Hepatocyte (in vitro differentiated cells): ENCODE results near the gene SHQ1. TPM values are rescaled to one million over a fixed set of nuclear protein-coding genes. Genes with fewer than 3 reads are reported as not detected.
"Not testable (repeated sequence)": the region's sequence is repeated elsewhere in the genome, so short reads cannot be mapped to it uniquely, and the experiment has no call there.

Experiments used
- DNase-seq: peaks from one replicate; pipeline ENCODE4 v3.0.0-alpha.2; 2016; ENCODE audit warnings: low spot score
- H2AFZ ChIP-seq: fragments of 200-600 bp; sonication (generic); 2 replicates; pipeline ENCODE4 v1.6.0; 2016; ENCODE audit warnings: antibody characterized with exemption, mild to moderate bottlenecking
- H3K27ac ChIP-seq: fragments of 200-600 bp; sonication (generic); 2 replicates; pipeline ENCODE4 v1.5.1; 2016; ENCODE audit warnings: mild to moderate bottlenecking
- H3K27me3 ChIP-seq: fragments of 200-600 bp; sonication (generic); 2 replicates; pipeline ENCODE4 v1.6.1; 2016
- H3K36me3 ChIP-seq: fragments of 200-600 bp; sonication (generic); replicated peaks from 2 replicates; pipeline ENCODE4 v1.5.1; 2016; ENCODE audit warnings: low read depth; ENCODE audit not compliant: insufficient read depth
- H3K4me1 ChIP-seq: fragments of 200-600 bp; sonication (generic); 2 replicates; pipeline ENCODE4 v1.5.1; 2016; ENCODE audit warnings: mild to moderate bottlenecking, moderate library complexity; ENCODE audit not compliant: insufficient read depth
- H3K4me2 ChIP-seq: fragments of 200-600 bp; sonication (generic); 2 replicates; pipeline ENCODE4 v1.6.0; 2016
- H3K4me3 ChIP-seq: fragments of 200-600 bp; sonication (generic); 2 replicates; pipeline ENCODE4 v1.5.1; 2016; ENCODE audit warnings: mild to moderate bottlenecking
- H3K79me2 ChIP-seq: fragments of 200-600 bp; sonication (generic); 2 replicates; pipeline ENCODE4 v1.6.0; 2017; ENCODE audit warnings: mild to moderate bottlenecking
- H3K9me2 ChIP-seq: fragments of 200-600 bp; sonication (generic); replicated peaks from 2 replicates; pipeline ENCODE4 v1.6.0; 2017; ENCODE audit warnings: mild to moderate bottlenecking; ENCODE audit not compliant: insufficient read depth
- H3K9me3 ChIP-seq: fragments of 200-600 bp; sonication (generic); 2 replicates; pipeline ENCODE4 v1.5.1; 2016; ENCODE audit warnings: low read depth, mild to moderate bottlenecking
- H4K20me1 ChIP-seq: fragments of 200-600 bp; sonication (generic); 2 replicates; pipeline ENCODE4 v1.6.0; 2016; ENCODE audit warnings: mild to moderate bottlenecking; ENCODE audit not compliant: insufficient read depth, poor library complexity, severe bottlenecking
- EZH2 ChIP-seq: fragments of 200-600 bp; sonication (generic); IDR thresholded peaks from 2 replicates; pipeline ENCODE4 v1.6.1; 2016; ENCODE audit warnings: antibody characterized with exemption, mild to moderate bottlenecking, borderline replicate concordance
- EZH2phosphoT487 ChIP-seq: fragments of 200-600 bp; sonication (generic); IDR thresholded peaks from one replicate; pipeline ENCODE4 v1.6.1; 2018; ENCODE audit warnings: antibody characterized with exemption, mild to moderate bottlenecking, low read depth, moderate library complexity; ENCODE audit not compliant: unreplicated experiment, severe bottlenecking
- WGBS: methylation state at CpG from one replicate; pipeline ENCODE4 v1.1.6; 2016; ENCODE audit warnings: low lambda C conversion rate; ENCODE audit errors: missing lambda C conversion rate; 5-methylcytosine and 5-hydroxymethylcytosine counted together
- polyA plus RNA-seq: library from polyadenylated mRNA; unstranded; fragments of >200 nt; fragmentation: Nextera tagmentation; extraction: Ambion mirVana; gene quantifications from 2 replicates; pipeline ENCODE4 v1.2.1, GENCODE V29; 2016
- total RNA-seq: library from RNA; depleted of rRNA; stranded (reverse); fragments of >200 nt; gene quantifications from 2 replicates; pipeline ENCODE4 v1.2.3, GENCODE V29; 2014
- TF ChIP-seq, protein P1 (sequence below): fragments of 200-600 bp; sonication (generic); IDR thresholded peaks from 2 replicates; pipeline ENCODE4 v1.5.1; 2016; ENCODE audit warnings: antibody characterized with exemption, mild to moderate bottlenecking; ENCODE audit not compliant: poor library complexity

The SHQ1 gene
- total and polyA plus RNA-seq, 2 experiments from 2014 or later, result 11.1 to 16.8 TPM

DNA sequence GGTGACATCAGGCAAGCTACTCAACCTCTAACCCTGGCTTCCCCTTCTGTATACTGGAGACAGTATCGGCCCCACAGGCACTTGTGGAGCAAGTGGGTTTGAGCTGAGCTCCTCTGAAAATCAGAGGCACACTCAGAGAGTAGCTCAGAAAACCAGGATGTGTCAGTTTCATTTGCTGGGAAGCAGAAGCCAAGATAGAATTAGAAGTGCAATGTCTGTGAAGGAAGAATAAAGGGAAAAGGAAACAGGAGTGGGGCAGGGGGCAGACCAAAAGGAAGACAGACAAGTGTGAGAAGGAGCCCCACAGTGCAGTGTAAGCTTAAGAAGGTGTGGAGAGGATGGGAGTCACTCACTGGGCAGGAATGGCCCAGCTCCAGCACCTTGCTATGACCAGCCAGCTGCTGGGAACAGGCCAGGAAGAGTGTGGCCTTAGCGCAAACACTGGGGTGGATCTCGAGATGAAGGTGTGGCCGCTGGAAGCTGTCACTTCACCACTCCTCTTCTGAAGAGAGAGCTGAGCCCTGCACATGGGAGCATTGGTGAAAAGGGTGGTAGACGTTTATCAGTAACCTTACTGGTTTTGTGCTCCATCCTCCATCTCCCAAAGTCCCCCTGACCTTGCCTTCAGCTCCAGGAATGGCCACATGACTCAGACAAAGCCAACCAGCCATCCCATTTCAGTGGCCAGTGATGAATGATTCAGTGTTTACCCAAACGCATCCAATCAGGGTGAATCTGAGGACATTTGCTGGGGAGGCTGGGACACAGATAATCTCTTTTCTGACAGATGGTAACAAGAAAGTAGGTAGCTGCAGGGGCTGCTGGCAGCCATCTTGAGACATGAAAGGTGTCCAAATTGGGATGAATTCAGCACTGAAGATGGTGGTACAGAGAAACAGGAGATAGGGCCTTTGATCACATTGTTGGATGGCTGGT is 108.4 kb downstream of the SHQ1 start:
- Histone ChIP-seq H3K79me2 (no peaks in the 10 kb centered on the region), H3K4me3 (no peak overlapping the region), H3K4me2 (no peak overlapping the region), H3K9me3 (no peaks in the 10 kb centered on the region), H4K20me1 (no peaks in the 10 kb centered on the region), H3K9me2 (no peaks in the 10 kb centered on the region), H3K27ac (no peak overlapping the region), H3K4me1 (peaks cover 16% of the 10 kb centered on the region), H3K27me3 (peaks cover 2% of the 10 kb centered on the region), H2AFZ (no peak overlapping the region), H3K36me3 (no peaks in the 10 kb centered on the region)
- 85% methylated on average over 6 of the region's 6 CpGs for WGBS
- no peak for DNase-seq
- TF ChIP-seq, protein P1, sequence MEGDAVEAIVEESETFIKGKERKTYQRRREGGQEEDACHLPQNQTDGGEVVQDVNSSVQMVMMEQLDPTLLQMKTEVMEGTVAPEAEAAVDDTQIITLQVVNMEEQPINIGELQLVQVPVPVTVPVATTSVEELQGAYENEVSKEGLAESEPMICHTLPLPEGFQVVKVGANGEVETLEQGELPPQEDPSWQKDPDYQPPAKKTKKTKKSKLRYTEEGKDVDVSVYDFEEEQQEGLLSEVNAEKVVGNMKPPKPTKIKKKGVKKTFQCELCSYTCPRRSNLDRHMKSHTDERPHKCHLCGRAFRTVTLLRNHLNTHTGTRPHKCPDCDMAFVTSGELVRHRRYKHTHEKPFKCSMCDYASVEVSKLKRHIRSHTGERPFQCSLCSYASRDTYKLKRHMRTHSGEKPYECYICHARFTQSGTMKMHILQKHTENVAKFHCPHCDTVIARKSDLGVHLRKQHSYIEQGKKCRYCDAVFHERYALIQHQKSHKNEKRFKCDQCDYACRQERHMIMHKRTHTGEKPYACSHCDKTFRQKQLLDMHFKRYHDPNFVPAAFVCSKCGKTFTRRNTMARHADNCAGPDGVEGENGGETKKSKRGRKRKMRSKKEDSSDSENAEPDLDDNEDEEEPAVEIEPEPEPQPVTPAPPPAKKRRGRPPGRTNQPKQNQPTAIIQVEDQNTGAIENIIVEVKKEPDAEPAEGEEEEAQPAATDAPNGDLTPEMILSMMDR, result no peak
- TF ChIP-seq EZH2phosphoT487, result no peak
- TF ChIP-seq EZH2, result no peak

- H2AFZ ChIP-seq, result peak overlapping the region; percentile 92
- peak; percentile 74 for DNase-seq
- TF ChIP-seq, protein P1, result no peak
- no peak for TF ChIP-seq EZH2phosphoT487
- no peak for TF ChIP-seq EZH2
- H3K27me3 ChIP-seq, result peaks cover 2% of the 10 kb centered on the region
- H3K4me1 ChIP-seq, result peaks cover 7% of the 10 kb centered on the region
- H3K9me2 ChIP-seq, result no peaks in the 10 kb centered on the region
- 15% methylated on average over 50 of the region's 53 CpGs for WGBS
- no peaks in the 10 kb centered on the region for H3K79me2 ChIP-seq
- no peaks in the 10 kb centered on the region for H3K9me3 ChIP-seq
- H3K27ac ChIP-seq, result no peak overlapping the region
- no peaks in the 10 kb centered on the region for H4K20me1 ChIP-seq
- H3K36me3 ChIP-seq, result no peaks in the 10 kb centered on the region
- H3K4me2 ChIP-seq, result peak overlapping the region; percentile 98
- H3K4me3 ChIP-seq, result peak overlapping the region; percentile 49
These were observed 109.3 kb downstream of the SHQ1 start for GRCh38 chr3:72738752-72739530.

DNA sequence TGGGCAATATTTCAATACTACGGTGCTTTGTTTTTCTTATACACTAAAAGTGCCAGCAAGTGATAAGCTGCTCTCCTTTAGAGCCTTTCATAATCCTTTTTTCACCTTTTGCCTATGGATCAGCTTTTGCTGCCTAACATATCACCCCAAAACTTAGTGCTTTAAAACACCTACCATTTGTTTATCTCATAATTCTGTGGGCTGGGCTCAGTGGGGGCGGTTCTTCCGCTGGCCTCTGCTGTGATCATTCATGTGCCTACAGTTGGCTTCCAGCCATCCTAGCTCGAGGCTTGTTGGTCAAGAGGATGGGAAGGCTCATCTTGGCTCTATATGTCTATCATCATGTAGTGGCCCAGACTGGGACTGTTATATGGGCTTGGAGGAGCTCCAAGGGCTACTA is 113.2 kb downstream of the SHQ1 start:
- H3K4me1 ChIP-seq, H3K9me3 ChIP-seq, H3K79me2 ChIP-seq, H3K4me3 ChIP-seq, H3K36me3 ChIP-seq, H3K4me2 ChIP-seq, DNase-seq, H3K9me2 ChIP-seq, H3K27me3 ChIP-seq, H4K20me1 ChIP-seq, H3K27ac ChIP-seq, H2AFZ ChIP-seq: not testable (repeated sequence)
- 98% methylated on average over 4 of the region's 4 CpGs for WGBS

DNA sequence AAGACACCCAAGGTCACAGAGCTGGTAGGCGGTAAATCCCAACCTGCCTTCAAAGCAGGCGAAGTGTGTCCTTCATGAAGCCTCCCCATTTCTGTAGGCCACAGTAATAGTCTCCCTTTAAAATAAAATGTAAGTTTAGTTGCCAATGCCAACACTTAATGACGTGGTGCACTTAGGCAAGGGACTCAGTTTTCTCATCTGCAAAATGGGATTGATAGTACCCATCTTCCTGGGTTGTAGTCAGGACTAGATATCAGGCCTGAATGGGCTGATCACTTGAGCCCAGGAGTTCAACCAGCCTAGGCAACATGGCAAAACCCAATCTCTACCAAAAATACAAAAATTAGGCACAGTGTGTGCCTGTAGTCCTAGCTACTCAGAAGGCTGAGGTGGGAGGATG is 114.6 kb downstream of the SHQ1 start:
- H3K79me2 ChIP-seq, result no peaks in the 10 kb centered on the region
- H3K9me2 ChIP-seq, result no peaks in the 10 kb centered on the region
- no peaks in the 10 kb centered on the region for H3K9me3 ChIP-seq
- no peak overlapping the region for H3K4me2 ChIP-seq
- no peak overlapping the region for H2AFZ ChIP-seq
- 94% methylated on average over 3 of the region's 3 CpGs for WGBS
- TF ChIP-seq EZH2phosphoT487 (no peak), EZH2 (no peak)
- TF ChIP-seq, protein P1, result no peak
- no peaks in the 10 kb centered on the region for H4K20me1 ChIP-seq
- peaks cover 2% of the 10 kb centered on the region for H3K27me3 ChIP-seq
- no peak for DNase-seq
- H3K4me1 ChIP-seq, result no peaks in the 10 kb centered on the region
- no peak overlapping the region for H3K27ac ChIP-seq
- no peak overlapping the region for H3K4me3 ChIP-seq
- H3K36me3 ChIP-seq, result no peaks in the 10 kb centered on the region

- H2AFZ ChIP-seq, H3K9me2 ChIP-seq, H3K79me2 ChIP-seq, DNase-seq, H3K4me2 ChIP-seq, H3K27ac ChIP-seq, H3K4me1 ChIP-seq, H3K9me3 ChIP-seq, H3K4me3 ChIP-seq, H4K20me1 ChIP-seq, H3K36me3 ChIP-seq, H3K27me3 ChIP-seq: not testable (repeated sequence)
- WGBS, result 94% methylated on average over 6 of the region's 6 CpGs
These were observed 115.4 kb downstream of the SHQ1 start for GRCh38 chr3:72732666-72733345.
